ENCODE data around the gene OLAH.
"Not testable (repeated sequence)": the region's sequence is repeated elsewhere in the genome, so short reads cannot be mapped to it uniquely, and the experiment has no call there.

The OLAH gene

DNA sequence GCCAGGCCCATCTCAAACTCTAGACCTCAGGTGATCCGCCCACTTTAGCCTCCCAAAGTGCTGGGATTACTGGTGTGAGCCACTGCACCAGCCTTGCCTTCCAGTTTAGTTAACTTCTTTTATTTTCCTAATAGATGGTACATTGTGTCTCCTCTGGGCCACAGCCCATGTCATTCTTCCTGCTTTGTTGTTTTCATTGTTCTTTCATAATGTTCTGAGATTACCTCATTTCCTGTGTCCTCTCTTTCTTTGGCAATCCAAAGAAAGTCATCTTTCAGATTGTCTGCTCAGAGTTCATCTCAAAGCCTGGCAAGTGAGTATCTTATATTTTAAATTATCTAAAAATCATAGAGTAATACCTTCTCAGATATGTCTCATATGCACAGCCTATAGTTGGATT lies at the start of gene OLAH:
Gene OLAH (plus strand): TSS at position 270 of the 400 bp plus-strand sequence. CDS start 3,346 bp downstream, outside the sequence.
- Histone ChIP-seq H3K9ac (ENCODE audit: low read depth, low read length) (no peak within 1 kb of the TSS), H3K36me3 (ENCODE audit: control insufficient read depth, insufficient read depth, low read length) (no peaks in the 10 kb centered on the region), H3K9me3 (ENCODE audit: control insufficient read depth, insufficient read depth, low read length) (no peaks in the 10 kb centered on the region), H3K4me3 (ENCODE audit: low read depth, low read length) (no peak within 1 kb of the TSS), H3K27me3 (ENCODE audit: control insufficient read depth, insufficient read depth, low read length) (no peaks in the 10 kb centered on the region), H3K4me1 (ENCODE audit: control insufficient read depth, insufficient read depth, low read length) (no peaks in the 10 kb centered on the region), H3K27ac (ENCODE audit: low read depth, low read length) (no peak within 1 kb of the TSS)

DNA sequence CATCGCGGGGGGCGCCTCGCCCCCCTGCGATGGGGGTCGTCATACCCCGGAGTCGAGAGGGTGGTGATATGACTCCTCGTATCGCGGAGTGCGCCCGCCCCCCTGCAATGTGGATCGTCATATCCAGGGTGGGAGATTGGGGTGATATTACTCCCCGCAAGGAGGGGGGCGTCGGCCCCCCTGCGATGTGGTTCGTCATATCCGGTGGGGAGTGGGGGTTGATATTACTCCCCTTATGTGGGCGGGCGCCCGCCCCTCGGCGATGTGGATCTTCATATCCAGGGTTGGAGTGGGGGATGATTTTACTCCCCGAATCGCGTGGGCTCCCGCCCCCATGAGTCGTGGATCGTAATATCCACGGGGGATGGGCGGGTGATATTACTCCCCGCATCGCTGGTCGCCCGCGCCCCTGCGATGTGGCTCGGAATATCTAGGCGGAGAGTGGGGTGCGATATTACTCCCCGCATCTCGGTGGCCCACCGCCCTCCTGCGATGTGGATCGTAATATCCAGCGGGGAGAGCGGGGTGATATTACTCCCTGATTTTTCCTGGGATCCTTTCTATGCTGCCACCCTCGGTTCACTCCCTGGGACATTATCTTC lies 47.7 kb upstream of the OLAH start:
- Histone ChIP-seq H3K36me3 (ENCODE audit: control insufficient read depth, insufficient read depth, low read length) (no peaks in the 10 kb centered on the region), H3K27ac (ENCODE audit: low read depth, low read length) (no peak overlapping the region), H3K9ac (ENCODE audit: low read depth, low read length) (no peak overlapping the region), H3K9me3 (ENCODE audit: control insufficient read depth, insufficient read depth, low read length) (no peaks in the 10 kb centered on the region), H3K4me3 (ENCODE audit: low read depth, low read length) (no peak overlapping the region), H3K27me3 (ENCODE audit: control insufficient read depth, insufficient read depth, low read length) (no peaks in the 10 kb centered on the region), H3K4me1 (ENCODE audit: control insufficient read depth, insufficient read depth, low read length) (no peaks in the 10 kb centered on the region)

DNA sequence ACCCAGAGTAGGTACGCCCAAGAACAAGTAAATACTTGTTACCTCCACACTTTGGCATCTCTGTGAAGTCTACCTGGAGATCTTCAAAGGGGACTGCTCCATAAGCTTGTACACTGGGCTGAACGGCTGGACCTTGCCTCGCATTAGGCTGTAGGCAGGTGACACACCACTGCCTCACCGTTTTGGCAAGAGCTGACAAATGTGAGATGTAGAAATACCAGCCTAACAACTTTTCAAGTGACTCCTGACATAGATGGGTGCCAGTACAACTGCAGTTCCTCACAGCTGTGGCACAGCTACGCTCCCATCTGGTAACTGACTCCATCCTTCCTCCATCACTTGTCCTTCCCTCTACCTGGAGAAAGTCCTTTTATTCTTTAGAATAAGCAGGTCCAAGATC lies 30.2 kb upstream of the OLAH start:
- H3K4me3 ChIP-seq (ENCODE audit: low read depth, low read length); H3K36me3 ChIP-seq (ENCODE audit: control insufficient read depth, insufficient read depth, low read length); H3K4me1 ChIP-seq (ENCODE audit: control insufficient read depth, insufficient read depth, low read length); H3K9ac ChIP-seq (ENCODE audit: low read depth, low read length); H3K27ac ChIP-seq (ENCODE audit: low read depth, low read length); H3K27me3 ChIP-seq (ENCODE audit: control insufficient read depth, insufficient read depth, low read length); H3K9me3 ChIP-seq (ENCODE audit: control insufficient read depth, insufficient read depth, low read length): not testable (repeated sequence)

DNA sequence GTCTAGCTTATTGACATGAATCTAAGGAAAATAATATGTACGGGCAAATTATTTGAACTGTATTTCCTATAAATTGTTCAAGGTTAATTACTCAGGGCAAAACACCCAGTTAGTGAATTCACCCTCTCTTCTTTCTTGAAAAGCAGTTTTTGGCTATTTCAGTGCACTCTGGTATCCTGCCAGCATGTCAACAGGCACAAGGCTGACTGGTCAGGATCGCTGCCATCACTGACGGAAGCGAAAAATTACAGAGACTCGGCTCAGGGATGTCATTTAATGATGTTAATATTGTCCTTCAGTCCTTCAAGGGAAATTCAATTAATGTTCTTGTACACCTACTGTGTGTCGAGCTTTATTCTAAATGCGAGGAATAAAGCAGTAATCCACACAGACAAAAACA lies 28.3 kb upstream of the OLAH start:
- no peaks in the 10 kb centered on the region for H3K9me3 ChIP-seq (ENCODE audit: control insufficient read depth, insufficient read depth, low read length)
- no peaks in the 10 kb centered on the region for H3K27me3 ChIP-seq (ENCODE audit: control insufficient read depth, insufficient read depth, low read length)
- no peaks in the 10 kb centered on the region for H3K4me1 ChIP-seq (ENCODE audit: control insufficient read depth, insufficient read depth, low read length)
- H3K36me3 ChIP-seq (ENCODE audit: control insufficient read depth, insufficient read depth, low read length) = no peaks in the 10 kb centered on the region
- H3K27ac ChIP-seq (ENCODE audit: low read depth, low read length) = no peak overlapping the region
- H3K9ac ChIP-seq (ENCODE audit: low read depth, low read length) = no peak overlapping the region
- no peak overlapping the region for H3K4me3 ChIP-seq (ENCODE audit: low read depth, low read length)

DNA sequence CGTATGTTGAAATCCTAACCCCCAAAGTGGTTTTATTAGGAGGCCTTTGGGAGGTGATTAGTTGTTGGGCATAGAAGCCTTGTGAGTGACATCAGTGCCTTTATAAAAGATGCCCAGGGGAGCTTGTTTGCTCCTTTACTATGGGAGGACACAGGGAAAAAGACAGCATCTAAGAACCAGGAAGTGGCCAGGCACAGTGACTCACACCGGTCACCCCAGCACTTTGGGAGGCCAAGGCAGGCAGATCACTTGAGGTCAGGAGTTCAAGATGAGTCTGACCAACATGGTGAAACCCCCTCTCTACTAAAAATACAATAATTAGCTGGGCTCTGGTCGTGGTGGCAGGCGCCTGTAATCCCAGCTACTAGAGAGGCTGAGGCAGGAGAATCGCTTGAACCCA lies 22.8 kb upstream of the OLAH start:
- H3K4me1 ChIP-seq (ENCODE audit: control insufficient read depth, insufficient read depth, low read length); H3K27ac ChIP-seq (ENCODE audit: low read depth, low read length); H3K27me3 ChIP-seq (ENCODE audit: control insufficient read depth, insufficient read depth, low read length); H3K4me3 ChIP-seq (ENCODE audit: low read depth, low read length); H3K36me3 ChIP-seq (ENCODE audit: control insufficient read depth, insufficient read depth, low read length); H3K9ac ChIP-seq (ENCODE audit: low read depth, low read length); H3K9me3 ChIP-seq (ENCODE audit: control insufficient read depth, insufficient read depth, low read length): not testable (repeated sequence)

DNA sequence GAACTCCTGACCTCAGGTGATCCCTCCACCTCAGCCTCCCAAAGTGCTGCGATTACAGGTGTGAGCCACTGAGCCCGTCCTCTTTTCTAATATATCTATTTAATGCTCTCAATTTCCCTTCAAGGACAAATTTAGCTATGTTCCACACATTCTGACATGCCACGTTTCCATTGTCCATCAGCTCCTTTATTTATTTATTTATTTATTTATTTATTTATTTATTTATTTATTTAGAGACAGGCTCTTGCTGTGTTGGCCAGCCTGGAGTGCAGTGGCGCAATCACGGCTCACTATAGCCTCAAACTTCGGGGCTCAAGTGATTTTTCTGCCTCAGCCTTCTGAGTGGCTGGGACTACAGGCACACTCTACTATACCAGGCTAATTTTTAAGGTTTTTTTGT lies 20.7 kb upstream of the OLAH start:
- H3K36me3 ChIP-seq (ENCODE audit: control insufficient read depth, insufficient read depth, low read length); H3K27me3 ChIP-seq (ENCODE audit: control insufficient read depth, insufficient read depth, low read length); H3K4me3 ChIP-seq (ENCODE audit: low read depth, low read length); H3K27ac ChIP-seq (ENCODE audit: low read depth, low read length); H3K9ac ChIP-seq (ENCODE audit: low read depth, low read length); H3K9me3 ChIP-seq (ENCODE audit: control insufficient read depth, insufficient read depth, low read length); H3K4me1 ChIP-seq (ENCODE audit: control insufficient read depth, insufficient read depth, low read length): not testable (repeated sequence)

DNA sequence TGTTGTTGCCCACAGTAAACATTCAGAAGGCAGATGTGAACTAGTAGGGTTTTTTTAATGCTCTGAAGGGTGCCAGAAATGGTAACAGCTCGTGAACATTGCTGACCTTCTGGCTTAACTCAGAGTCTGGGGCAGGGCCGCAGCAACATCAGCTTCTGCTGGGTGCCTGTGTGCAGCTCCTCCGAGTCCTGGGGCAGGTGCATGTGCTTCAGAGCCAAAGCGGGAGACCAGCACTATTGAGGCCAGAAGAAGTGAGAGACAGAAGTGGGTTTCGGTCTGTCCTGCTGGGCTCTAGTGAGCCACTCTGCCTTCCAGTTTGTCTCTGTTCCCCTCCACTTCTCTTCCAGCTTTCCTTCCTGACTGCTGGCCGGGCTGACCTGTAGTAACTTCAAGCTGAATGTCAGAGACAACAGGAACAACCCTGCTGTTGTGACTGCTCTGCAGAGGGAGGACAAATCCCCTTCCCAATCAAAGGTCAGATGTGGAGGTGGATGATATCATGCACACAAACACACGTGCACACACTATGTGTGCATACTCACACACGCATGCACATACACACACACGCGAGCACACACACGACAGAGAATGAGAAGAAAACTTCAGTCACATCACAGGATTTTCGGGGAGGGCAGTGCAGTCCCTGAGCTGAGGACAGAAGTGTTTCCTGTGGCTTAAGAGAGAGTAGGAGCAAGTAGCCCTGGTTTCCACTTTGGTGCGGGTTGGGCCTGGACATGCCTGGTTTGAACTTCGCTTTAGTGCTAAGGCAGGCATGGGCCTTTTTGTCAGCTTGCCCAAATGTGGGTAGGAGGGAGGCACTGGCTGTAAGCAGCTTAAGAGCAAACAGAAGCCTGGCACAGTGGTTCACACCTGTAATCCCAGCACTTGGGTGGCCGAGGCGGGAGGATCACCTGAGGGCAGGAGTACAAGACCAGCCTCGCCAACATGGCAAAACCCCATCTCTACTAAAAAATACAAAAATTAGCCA lies 19.4 kb upstream of the OLAH start:
- not testable (repeated sequence) for H3K4me3 ChIP-seq (ENCODE audit: low read depth, low read length); H3K27me3 ChIP-seq (ENCODE audit: control insufficient read depth, insufficient read depth, low read length); H3K9me3 ChIP-seq (ENCODE audit: control insufficient read depth, insufficient read depth, low read length); H3K36me3 ChIP-seq (ENCODE audit: control insufficient read depth, insufficient read depth, low read length); H3K4me1 ChIP-seq (ENCODE audit: control insufficient read depth, insufficient read depth, low read length); H3K27ac ChIP-seq (ENCODE audit: low read depth, low read length); H3K9ac ChIP-seq (ENCODE audit: low read depth, low read length)

DNA sequence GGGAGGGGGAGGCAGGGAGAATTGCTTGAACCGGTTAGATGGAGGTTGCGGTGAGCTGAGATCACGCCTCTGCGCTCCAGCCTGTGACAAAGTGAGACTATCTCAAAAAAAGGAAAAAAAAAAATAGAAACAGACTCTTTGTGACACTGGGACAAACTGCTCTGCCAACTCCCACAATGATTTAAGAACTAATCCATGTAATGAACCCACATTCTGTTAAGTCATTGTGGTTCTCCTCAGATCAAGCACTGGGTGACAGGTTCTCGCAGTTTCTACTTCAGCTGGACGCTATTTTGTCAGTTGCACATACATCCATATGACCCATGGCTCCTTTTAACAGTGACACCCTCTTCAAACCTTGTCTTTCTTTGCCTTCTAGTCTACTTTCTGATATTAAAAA lies 18.7 kb upstream of the OLAH start:
- H3K36me3 ChIP-seq (ENCODE audit: control insufficient read depth, insufficient read depth, low read length); H3K4me3 ChIP-seq (ENCODE audit: low read depth, low read length); H3K4me1 ChIP-seq (ENCODE audit: control insufficient read depth, insufficient read depth, low read length); H3K27ac ChIP-seq (ENCODE audit: low read depth, low read length); H3K27me3 ChIP-seq (ENCODE audit: control insufficient read depth, insufficient read depth, low read length); H3K9me3 ChIP-seq (ENCODE audit: control insufficient read depth, insufficient read depth, low read length); H3K9ac ChIP-seq (ENCODE audit: low read depth, low read length): not testable (repeated sequence)

DNA sequence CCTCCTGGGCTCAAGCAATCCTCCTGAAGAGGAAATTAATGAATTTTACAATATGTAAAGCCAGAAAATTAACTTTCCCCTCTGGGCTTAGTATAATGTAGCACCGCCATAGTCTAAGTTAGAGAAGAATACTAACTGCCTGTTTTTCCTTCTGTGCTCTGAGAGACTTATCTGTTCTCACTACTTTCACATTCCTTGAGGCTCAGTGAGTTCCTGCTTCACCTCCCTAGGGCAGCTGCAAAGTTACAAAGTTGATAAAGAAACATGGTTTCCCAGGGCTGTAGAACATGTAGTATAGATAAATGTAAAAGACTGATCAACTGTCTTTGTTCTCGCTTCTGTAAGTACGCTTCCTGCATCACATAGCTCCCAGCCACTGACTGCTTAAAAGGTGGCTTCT lies 16.0 kb upstream of the OLAH start:
- Histone ChIP-seq H3K4me1 (ENCODE audit: control insufficient read depth, insufficient read depth, low read length) (no peaks in the 10 kb centered on the region), H3K27me3 (ENCODE audit: control insufficient read depth, insufficient read depth, low read length) (no peaks in the 10 kb centered on the region), H3K36me3 (ENCODE audit: control insufficient read depth, insufficient read depth, low read length) (no peaks in the 10 kb centered on the region), H3K4me3 (ENCODE audit: low read depth, low read length) (no peak overlapping the region), H3K9me3 (ENCODE audit: control insufficient read depth, insufficient read depth, low read length) (no peaks in the 10 kb centered on the region), H3K9ac (ENCODE audit: low read depth, low read length) (no peak overlapping the region), H3K27ac (ENCODE audit: low read depth, low read length) (no peak overlapping the region)

DNA sequence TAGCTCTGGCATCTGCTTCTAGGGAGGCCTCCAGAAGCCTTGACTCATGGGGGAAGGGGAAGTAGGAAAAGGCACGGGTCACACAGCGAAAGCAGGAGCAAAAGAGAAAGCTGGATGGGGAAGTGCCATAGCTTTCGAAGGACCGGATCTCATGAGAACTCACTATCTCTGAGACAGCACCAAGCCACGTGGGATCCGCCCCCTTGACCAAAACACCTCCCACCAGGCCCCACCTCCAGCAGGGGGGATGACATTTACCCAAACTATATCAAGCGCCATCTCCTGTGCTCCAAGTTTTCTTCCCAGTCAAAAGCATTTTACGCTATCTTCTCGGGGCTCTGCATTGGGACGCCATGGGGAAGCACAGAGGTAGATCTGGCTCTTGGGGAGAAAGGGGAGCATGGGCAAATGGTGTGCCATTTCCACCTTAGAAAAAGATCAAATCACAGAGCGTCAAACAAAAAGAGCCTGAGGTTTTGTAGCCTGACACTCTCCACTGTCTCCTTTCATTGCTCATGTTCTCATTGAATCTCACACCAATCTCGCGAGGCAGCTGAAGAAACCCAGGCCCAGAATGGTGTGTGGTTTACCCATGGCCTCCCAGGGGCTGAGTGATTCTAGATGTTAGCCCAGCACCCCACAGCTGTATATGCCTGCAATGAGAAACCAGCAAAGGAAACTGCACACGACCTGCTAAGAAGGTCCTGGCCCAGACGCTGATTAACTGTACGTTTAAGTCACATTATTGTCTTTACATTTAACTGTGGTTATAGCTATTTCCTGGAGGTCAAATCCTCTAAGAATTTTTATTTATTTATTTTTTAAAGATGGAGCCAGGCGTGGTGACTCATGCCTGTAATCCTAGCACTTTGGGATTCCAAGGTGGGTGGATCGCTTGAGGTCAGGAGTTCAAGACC lies 8.1 kb upstream of the OLAH start:
- Histone ChIP-seq H3K9me3 (ENCODE audit: control insufficient read depth, insufficient read depth, low read length) (no peaks in the 10 kb centered on the region), H3K4me1 (ENCODE audit: control insufficient read depth, insufficient read depth, low read length) (no peaks in the 10 kb centered on the region), H3K27ac (ENCODE audit: low read depth, low read length) (no peak overlapping the region), H3K36me3 (ENCODE audit: control insufficient read depth, insufficient read depth, low read length) (no peaks in the 10 kb centered on the region), H3K4me3 (ENCODE audit: low read depth, low read length) (no peak overlapping the region), H3K27me3 (ENCODE audit: control insufficient read depth, insufficient read depth, low read length) (no peaks in the 10 kb centered on the region), H3K9ac (ENCODE audit: low read depth, low read length) (no peak overlapping the region)

DNA sequence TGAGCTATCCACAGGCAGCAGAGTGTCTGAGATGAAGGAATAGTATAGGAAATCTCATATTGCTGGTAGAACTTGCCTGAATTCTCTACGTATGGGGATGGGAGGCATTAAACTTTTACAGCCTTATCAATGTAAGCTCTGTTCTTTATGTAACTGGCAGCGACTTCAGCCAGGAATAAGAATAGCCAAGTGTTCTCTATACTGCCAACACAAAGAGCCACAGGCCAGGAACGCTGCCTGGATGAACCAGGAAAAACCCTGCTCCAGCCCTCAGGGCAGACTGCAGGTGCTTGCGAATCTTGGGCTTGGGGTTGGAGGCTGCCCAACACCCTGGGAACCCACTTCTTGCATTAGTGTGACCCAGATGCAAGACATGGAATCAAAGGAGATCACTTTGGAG lies 6.1 kb upstream of the OLAH start:
- H3K36me3 ChIP-seq (ENCODE audit: control insufficient read depth, insufficient read depth, low read length) = no peaks in the 10 kb centered on the region
- no peak overlapping the region for H3K4me3 ChIP-seq (ENCODE audit: low read depth, low read length)
- no peak overlapping the region for H3K27ac ChIP-seq (ENCODE audit: low read depth, low read length)
- H3K9me3 ChIP-seq (ENCODE audit: control insufficient read depth, insufficient read depth, low read length) = no peaks in the 10 kb centered on the region
- H3K4me1 ChIP-seq (ENCODE audit: control insufficient read depth, insufficient read depth, low read length) = no peaks in the 10 kb centered on the region
- H3K9ac ChIP-seq (ENCODE audit: low read depth, low read length) = no peak overlapping the region
- no peaks in the 10 kb centered on the region for H3K27me3 ChIP-seq (ENCODE audit: control insufficient read depth, insufficient read depth, low read length)

All from HUES48 (cell line).